ENCODE data around the gene DEFB110.

Gene DEFB110

DNA sequence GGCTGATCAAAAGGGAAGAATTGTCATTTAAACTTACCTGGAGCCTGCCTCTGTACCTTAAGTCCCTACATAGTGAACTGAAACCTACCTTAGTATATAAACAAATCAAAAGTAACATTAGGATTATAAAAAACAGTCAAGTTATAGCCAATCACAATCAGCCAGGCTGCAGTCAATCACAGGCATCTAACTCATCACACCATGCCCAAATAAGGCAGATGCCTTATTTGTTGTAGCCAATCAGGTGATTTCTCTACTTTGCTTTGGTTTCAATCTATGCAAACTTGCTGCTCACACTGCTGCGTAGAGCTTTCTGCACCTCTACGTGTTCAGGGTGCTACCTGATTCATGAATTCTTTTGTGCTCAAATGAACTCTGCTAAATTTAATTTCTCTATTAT, 34.0 kb downstream of the DEFB110 start:
- DNase-seq (ENCODE audit: low read depth) = no peak
- TF ChIP-seq, protein P1, sequence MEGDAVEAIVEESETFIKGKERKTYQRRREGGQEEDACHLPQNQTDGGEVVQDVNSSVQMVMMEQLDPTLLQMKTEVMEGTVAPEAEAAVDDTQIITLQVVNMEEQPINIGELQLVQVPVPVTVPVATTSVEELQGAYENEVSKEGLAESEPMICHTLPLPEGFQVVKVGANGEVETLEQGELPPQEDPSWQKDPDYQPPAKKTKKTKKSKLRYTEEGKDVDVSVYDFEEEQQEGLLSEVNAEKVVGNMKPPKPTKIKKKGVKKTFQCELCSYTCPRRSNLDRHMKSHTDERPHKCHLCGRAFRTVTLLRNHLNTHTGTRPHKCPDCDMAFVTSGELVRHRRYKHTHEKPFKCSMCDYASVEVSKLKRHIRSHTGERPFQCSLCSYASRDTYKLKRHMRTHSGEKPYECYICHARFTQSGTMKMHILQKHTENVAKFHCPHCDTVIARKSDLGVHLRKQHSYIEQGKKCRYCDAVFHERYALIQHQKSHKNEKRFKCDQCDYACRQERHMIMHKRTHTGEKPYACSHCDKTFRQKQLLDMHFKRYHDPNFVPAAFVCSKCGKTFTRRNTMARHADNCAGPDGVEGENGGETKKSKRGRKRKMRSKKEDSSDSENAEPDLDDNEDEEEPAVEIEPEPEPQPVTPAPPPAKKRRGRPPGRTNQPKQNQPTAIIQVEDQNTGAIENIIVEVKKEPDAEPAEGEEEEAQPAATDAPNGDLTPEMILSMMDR (IDR thresholded peaks at IDR 0.05; ENCODE audit: insufficient read depth, low read depth, low read length, missing control alignments) = no peak
- H3K4me3 ChIP-seq (ENCODE audit: low read depth, low read length) = no peak overlapping the region

DNA sequence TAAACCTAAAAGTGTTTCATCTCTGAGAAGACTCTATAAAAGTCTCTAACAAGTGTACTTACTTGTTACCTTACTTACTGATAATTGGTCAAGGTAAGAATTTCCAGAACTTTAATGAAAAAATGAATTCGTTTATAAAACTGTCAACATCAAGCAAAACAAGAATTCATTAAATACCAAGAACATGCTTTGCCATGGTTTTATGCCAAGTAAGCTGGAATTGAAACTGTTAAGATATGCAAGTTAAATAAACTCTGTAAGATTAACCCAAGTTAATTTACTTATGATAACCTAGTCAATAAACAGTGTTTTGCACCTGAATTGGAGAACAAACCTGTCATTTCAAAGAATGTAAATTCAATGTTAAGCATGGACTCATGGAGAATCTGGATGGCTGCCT, 35.2 kb downstream of the DEFB110 start:
- no peak overlapping the region for H3K4me3 ChIP-seq (ENCODE audit: low read depth, low read length)
- DNase-seq (ENCODE audit: low read depth) = no peak
- TF ChIP-seq, protein P1 (IDR thresholded peaks at IDR 0.05; ENCODE audit: insufficient read depth, low read depth, low read length, missing control alignments) = no peak

DNA sequence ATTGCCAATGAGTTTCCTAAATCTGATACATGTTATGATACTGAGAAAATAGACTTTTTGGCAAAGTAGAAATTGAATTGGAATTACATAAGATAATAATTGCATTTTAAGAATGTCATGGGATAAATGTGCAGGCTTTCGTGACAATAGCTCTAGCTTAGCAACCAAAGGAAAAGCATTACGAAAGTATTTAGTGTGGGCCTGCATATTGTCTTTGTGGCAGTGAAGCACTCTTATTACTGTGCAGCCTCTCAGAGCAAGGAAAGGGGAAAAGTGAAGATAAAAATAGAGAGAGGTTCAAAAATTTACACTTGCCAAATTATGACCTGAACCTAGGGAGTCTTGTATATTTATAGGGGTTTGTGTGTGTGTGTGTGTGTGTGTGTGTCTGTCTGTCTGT, 39.7 kb downstream of the DEFB110 start:
- DNase-seq (ENCODE audit: low read depth) = no peak
- TF ChIP-seq, protein P1 (IDR thresholded peaks at IDR 0.05; ENCODE audit: insufficient read depth, low read depth, low read length, missing control alignments) = no peak
- no peak overlapping the region for H3K4me3 ChIP-seq (ENCODE audit: low read depth, low read length)

DNA sequence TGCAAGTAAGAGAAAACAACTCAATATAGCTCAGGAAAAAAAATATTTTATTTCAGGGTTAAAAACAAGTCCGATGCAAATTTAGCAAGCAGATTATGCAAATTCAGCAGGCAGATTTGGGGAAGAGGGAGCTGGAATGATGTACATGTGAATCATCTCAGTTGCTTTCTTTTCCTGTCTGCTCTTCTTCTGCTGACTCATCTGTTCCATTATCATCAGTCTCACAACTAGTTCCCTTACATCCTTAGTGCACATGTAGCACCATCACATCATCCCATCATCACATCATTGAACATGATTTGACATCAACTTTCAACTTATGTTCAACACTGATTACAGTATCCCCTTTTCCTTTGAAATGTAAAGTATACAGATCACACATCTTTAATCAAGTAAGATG, 40.9 kb downstream of the DEFB110 start:
- TF ChIP-seq, protein P1 (IDR thresholded peaks at IDR 0.05; ENCODE audit: insufficient read depth, low read depth, low read length, missing control alignments) = no peak
- DNase-seq (ENCODE audit: low read depth) = peak; percentile 50
- no peak overlapping the region for H3K4me3 ChIP-seq (ENCODE audit: low read depth, low read length)

DNA sequence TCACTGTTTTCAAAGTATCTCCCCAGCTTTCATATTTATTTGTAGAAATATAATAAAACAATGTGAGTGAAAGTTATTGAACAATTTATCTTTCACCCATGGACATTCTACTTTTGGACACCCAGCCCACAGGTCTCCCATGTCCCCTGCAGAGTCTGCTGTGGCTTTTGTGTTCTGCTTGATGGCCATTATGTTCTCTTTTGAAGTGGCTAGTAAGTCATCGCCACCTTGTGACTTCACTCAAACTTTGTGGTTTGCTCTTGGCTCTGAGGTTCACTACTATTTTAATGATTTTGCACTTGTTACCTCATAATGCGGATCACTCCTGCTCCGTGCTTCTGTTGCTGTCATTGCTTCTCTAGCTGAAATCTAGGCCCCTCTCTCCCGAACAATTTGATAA, 42.2 kb downstream of the DEFB110 start:
- DNase-seq (ENCODE audit: low read depth) = peak; percentile 48
- TF ChIP-seq, protein P1 (IDR thresholded peaks at IDR 0.05; ENCODE audit: insufficient read depth, low read depth, low read length, missing control alignments) = no peak
- no peak overlapping the region for H3K4me3 ChIP-seq (ENCODE audit: low read depth, low read length)

DNA sequence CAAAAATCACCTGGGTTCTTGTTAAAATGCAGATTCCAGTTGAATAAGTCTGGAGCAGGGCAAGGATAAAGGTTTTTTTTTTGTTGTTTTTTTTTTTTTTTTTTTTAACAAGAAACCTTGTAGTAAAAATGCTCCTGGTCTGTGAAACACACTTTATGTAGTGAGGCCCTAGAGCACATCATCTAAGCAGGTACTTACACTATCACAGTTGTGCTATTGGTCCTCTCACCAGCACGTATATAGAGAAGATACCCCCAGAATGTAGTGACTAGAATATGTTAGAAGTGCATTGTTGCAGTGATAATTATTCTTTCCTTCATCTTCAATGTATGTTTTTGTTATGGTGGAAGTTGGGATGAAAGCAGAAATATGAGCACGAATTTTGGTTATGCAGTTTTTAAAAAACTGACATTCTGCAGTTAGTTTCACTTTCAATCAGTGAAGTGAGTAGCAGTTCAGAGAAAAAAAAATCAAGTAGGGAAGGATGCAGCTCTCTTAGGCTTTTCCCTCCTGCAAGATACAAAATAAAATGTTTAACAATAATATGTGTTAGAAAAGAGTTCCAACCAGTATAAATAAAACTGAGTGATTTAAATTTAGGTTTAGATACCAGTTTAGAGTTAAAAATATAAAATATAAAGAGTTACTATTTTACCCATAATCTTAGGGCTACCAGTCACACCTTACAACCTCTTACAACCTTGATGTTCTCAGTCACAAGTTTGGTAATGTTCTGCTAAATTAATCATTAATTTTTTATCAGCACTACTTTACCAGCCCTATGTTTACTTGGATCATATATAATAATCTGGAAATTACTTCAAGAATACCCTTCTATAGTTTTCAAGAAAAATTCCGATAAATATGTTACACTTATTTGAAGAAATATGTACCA, 43.2 kb downstream of the DEFB110 start:
- DNase-seq (ENCODE audit: low read depth) = peak; percentile 6
- TF ChIP-seq, protein P1 (IDR thresholded peaks at IDR 0.05; ENCODE audit: insufficient read depth, low read depth, low read length, missing control alignments) = no peak
- H3K4me3 ChIP-seq (ENCODE audit: low read depth, low read length) = peak overlapping the region; percentile 13; the same call in 1 of the 2 replicates

Measured in GM12865 (cell line).